Measurements from ENCODE around the gene DTNA.

The DTNA gene

DNA sequence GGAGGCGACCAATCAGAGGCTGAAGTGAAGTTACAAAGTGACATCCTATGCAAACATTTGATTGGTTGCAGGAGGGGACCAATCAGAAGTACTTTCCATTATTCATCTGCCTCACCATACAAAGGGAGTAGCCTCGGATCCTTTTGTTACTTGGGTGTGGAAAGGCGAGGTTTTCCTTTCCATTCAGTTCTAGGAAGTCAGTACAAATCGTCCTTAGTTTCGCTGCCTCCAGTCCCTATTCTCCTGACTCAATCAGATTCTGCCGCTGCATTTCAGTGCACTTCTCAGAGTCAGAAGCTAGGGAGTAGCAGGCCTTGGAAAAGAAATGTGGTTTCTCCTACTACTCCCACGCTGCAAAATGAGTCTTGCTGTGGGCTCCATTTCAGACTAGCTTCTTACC, 149.4 kb downstream of the DTNA start:
- no peak for DNase-seq (ENCODE audit: low read depth)

DNA sequence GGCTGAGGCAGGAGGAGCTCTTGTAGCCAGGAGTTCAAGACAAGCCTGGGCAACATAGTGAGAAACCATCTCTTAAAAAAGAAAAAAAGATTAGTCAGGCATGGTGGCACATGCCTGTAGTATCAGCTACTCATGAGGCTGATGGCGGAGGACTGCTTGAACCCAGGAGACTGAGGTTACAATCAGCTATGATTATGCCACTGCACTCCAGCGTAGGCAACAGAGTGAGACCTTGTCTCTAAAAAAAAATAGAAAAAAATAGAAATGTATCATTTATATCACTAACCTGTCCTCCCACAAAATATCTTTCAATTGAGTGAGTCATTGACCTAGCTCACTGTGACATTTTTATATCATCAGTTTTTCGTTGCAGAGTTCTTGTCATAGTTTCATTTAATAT, 152.5 kb downstream of the DTNA start:
- no peak for DNase-seq (ENCODE audit: low read depth)

DNA sequence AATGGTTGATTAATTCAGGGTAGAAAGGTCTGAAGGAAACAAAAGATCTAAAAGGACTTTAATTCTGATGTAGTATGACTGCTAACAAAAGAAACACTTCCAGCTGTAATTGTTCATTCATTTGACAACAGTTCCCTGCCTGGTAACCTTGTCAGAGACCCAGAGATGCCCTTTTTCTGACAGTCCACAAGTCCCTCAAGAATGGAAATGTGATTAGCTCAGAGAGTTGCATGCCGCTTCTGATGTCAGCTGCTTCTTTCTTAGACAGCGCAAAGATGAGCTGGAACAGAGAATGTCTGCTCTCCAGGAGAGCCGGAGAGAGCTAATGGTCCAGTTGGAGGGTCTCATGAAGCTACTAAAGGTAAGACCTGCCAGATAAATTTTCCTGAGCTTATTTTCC, 153.6 kb downstream of the DTNA start:
- DNase-seq (ENCODE audit: low read depth), result no peak

GRCh38 chr18:34864836-34865497, 154.9 kb downstream of the DTNA start:
- DNase-seq (ENCODE audit: low read depth), result no peak

GRCh38 chr18:34866310-34866709, 156.2 kb downstream of the DTNA start:
- no peak for DNase-seq (ENCODE audit: low read depth)

GRCh38 chr18:34866739-34867138, 156.6 kb downstream of the DTNA start:
- no peak for DNase-seq (ENCODE audit: low read depth)

DNA sequence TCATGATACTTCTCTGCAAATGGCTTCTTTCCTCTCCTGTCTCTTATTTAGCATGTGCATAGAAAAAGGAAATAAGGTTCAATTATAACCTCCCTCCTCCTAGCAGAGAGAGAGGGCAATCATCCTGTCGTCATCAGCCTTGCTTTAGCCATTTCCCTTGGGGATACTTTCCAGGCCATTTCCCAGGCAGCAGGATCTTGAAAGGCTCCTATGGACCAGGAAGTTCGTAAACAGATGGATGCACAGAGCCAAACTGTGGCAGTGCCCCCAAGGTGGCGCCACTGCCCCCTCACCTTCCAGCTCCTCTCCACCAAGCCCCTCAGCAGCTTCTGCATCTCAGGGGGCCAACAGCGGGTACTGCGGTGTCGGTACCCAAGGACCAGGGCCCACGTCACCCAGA, 157.4 kb downstream of the DTNA start:
- DNase-seq (ENCODE audit: low read depth), result no peak

DNA sequence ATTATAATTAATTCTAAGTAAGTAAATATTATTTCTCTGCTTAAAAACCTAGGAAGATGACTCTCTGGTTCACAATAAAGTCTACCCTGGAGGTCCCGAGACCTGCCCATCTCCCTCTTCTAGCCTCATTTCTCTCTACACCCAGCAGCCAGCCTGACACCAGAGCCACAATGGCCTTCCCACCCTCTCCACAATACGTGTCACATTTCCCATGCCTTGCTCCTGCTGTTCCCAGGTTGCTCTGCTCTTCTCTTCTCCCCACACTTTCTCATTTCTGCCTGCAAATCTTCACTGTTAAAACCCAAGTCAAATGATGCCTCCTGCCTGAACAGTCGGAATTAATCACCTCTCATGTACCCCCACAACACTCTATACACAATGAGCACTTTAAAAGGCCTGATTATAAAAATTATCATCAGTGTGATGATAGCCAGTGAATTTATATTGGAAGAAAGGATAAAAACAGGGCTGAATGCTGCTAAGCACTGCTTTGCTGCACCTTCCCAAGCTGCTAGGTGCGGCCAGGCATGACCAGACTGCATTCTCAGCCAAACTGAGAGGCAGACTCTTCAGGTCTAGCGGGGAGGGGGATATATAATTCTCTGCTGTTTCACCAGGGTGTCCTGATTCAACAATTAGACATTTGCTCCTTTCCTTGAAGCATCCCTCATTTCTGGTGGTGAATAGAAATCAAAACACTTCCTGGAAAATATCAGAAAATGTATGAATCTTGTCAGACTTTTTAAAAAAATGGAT, 160.6 kb downstream of the DTNA start:
- DNase-seq (ENCODE audit: low read depth), result no peak

GRCh38 chr18:34871435-34871834, 161.3 kb downstream of the DTNA start:
- DNase-seq (ENCODE audit: low read depth), result no peak

DNA sequence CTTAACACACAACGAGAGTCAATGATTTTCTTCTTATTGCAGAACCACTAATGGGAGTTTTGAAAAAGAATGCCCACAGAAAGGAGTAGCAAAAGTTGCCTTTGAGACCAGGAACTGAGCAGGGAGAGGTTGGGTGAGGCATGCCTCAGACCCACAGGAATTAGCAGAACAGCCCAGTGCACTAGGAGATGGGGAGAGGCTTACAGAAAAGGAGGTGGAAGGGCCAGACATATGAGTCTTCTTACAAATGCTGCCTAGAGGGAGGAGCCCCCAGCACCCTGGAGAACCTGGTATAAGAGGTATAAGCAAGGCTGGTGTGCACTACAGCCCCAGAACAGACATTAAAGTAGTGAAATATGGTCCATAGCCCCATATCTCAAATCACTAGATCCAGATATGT, 162.0 kb downstream of the DTNA start:
- DNase-seq (ENCODE audit: low read depth), result no peak

- no peak for DNase-seq (ENCODE audit: low read depth)
Measured at GRCh38 chr18:34873986-34874580, 164.0 kb downstream of the DTNA start.

DNA sequence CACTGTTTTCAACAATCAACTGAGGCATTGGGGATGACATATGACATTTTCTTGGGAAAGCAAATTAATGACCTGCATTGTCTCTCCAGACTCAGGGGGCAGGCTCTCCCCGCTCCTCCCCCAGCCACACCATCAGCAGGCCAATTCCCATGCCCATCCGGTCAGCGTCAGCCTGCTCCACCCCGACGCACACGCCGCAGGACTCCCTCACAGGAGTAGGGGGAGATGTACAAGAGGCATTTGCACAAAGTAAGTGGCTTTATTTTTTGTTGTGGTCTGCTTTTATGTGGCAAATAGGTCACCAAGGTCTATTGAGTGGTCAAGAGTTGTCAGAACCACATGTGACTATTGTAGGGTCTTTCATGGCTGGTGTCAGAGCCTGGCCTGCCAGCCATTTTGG, 165.1 kb downstream of the DTNA start:
- DNase-seq (ENCODE audit: low read depth), result no peak

GRCh38 chr18:34880403-34880802, 170.3 kb downstream of the DTNA start:
- no peak for DNase-seq (ENCODE audit: low read depth)

DNA sequence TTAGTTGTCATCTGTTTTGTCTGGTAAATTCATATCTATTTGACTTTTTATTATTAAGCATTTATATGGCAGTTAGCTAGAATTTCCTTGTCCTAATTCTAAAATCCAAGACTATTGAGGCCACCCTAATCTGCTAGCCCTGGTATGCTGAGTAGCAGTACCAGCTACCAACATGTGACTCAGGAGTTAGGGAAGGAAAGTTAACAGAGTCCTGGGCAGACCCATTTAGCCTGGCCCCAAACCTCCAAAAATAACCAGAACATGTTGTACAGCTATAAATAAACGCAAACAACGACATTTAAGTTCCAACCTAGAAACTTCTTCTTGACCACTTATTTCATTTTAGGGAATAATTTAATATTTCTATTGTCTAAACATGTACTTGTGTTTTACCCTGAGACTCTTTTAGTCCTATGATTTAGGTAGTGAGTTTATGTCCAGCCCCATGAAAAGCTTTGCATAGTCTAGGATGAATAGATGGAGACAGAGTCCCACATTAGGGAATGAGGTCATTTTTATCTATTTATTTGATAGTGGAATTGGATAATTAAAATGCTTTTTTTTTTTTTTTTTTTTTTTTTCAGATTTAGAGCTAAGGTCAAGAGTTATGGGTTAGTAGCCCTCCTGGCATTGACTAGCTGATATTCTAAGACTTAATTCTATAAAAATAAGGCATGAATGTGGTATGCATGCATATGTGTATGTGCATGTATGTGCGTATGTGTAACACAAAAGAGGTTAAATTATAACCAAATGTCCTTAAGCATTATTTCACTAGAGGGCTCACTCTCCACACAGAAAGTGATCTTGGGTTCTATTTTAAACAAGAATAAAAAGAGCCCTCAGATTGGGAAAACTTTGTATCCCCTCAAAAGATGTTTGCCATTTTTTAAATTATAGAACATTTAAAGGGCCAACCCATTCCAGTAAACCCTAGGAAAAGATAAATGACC, 171.1 kb downstream of the DTNA start:
- DNase-seq (ENCODE audit: low read depth), result no peak

GRCh38 chr18:34884436-34884835, 174.3 kb downstream of the DTNA start:
- DNase-seq (ENCODE audit: low read depth), result no peak

GRCh38 chr18:34886177-34886576, 176.1 kb downstream of the DTNA start:
- DNase-seq (ENCODE audit: low read depth), result no peak

- DNase-seq (ENCODE audit: low read depth), result no peak
Measured at GRCh38 chr18:34887881-34888580, 177.9 kb downstream of the DTNA start.

- DNase-seq (ENCODE audit: low read depth), result no peak
Measured at GRCh38 chr18:34890486-34891085, 180.5 kb downstream of the DTNA start.

- no peak for DNase-seq (ENCODE audit: low read depth)
Measured at GRCh38 chr18:34892379-34892778, 182.3 kb downstream of the DTNA start.

DNA sequence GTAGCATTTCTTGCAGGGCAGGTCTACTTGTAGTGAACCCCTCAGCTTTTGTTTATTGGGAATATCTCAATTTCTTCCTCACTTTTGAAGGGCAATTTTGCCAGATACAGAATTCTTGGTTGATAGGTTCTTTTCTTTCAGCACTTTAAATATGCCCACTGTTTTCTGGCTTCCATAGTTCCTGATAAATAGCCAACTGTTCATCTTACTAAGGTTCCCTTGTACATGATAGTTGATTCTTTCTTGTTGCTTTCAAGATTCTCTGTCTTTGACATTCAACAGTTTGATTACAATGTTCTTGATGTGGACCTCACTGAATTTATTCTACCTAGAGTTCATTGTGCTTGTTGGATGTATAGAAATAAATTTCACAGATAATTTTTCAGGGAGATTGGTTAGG, 183.1 kb downstream of the DTNA start:
- DNase-seq (ENCODE audit: low read depth), result no peak

DNA sequence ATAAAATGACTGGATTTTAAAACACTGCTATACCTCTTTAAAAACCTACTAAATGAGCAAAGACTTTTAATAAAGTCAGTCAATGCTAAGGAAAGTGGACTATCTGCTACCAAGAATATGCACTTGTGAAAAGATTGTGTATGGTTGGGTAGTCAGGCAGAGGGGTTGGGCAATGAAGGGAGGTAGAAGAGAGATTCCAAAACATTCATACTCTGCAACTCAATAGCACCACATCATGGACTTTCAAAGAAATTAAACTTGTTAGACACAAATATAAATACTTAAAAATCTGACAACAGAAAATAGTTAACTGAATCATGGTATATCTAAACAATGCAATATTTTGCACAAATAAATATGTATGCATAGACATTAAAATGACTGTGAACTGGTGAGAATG, 191.2 kb downstream of the DTNA start:
- DNase-seq (ENCODE audit: low read depth), result no peak

All from HS-27A (cell line).